Stimulated activated CD4-positive, alpha-beta T cell treated with anti-CD3 and anti-CD28 coated beads, TNF-alpha, amount 100 ng/mL, for 24 hours (primary cell): ENCODE data around the gene SLC25A2.
"Not testable (repeated sequence)": the region's sequence is repeated elsewhere in the genome, so short reads cannot be mapped to it uniquely, and the experiment has no call there.

Experiments used
- DNase-seq, 3 experiments: peaks; one replicate each; pipeline ENCODE4 v3.0.0-alpha.2; 2020; ENCODE audit warnings: low read depth in 3 of 3

The SLC25A2 gene

DNA sequence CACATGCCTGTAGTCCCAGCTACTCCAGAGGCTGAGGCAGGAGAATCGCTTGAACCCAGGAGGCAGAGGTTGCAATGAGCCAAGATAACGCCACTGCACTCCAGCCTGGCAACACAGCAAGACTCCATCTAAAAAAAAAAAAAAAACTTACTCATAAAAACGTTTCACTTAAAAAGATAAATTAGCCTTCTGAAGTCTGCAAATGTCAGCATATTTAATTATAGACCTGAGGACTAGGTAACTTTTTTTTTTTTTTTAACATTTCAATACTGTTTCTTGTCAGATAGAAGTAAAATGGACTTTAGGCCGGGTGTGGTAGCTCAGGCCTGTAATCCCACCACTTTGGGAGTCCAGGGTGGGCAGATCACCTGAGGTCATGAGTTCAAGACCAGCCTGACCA lies 13.1 kb upstream of the SLC25A2 start:
- DNase-seq, result not testable (repeated sequence)

- DNase-seq, result no peak
Measured at GRCh38 chr5:141313711-141314110, 9.9 kb upstream of the SLC25A2 start.

DNA sequence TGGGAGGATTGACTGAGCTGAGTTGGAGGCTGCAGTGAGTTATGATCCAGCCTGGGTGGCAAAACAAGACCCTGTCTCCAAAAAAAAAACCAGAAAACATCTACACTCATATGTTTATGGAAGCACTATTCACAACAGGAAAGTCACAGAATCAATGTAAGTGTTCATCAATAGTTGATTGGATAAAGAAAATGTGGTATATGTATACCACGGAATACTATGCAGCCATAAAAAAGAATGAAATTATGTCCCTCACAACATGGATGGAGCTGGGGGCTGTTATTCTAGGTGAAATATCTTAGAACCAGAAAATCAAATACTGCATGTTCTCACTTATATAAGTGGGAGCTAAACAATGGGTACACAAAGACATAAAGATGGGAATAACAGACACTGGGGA lies 2.8 kb upstream of the SLC25A2 start:
- DNase-seq, result no peak

GRCh38 chr5:141298376-141298775 lies 5.5 kb downstream of the SLC25A2 start:
- DNase-seq, result no peak

GRCh38 chr5:141272906-141273305 lies 30.9 kb downstream of the SLC25A2 start:
- DNase-seq, result no peak

- no peak for DNase-seq
Measured at GRCh38 chr5:141269195-141269594, 34.7 kb downstream of the SLC25A2 start.

- DNase-seq, result no peak
Measured at GRCh38 chr5:141261238-141261546, 42.7 kb downstream of the SLC25A2 start.

GRCh38 chr5:141260458-141261237 lies 43.2 kb downstream of the SLC25A2 start:
- DNase-seq, result no peak

GRCh38 chr5:141258948-141259347 lies 44.9 kb downstream of the SLC25A2 start:
- DNase-seq, result no peak

DNA sequence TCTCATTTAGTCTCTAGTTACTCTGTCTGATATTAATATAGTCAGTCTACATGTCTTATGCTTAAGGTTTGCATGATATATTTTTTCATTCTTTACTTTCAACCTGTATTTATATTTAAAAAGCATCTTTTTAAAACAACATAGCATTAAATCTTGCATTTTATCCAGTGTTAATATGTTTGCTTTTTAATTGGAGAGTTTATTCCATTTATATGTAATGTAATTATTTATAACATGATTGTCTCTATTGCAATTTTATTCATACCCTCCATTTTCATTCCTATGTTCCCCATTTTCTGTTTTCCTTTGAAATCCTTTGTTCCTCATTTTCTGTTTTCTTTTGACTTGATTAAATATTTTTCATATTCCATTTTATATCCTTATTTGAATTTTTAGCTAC lies 45.4 kb downstream of the SLC25A2 start:
- DNase-seq, result no peak
